Fibroblast of the aortic adventitia (primary cell): ENCODE data around the gene DAPK1. TPM values are rescaled to one million over a fixed set of nuclear protein-coding genes. Genes with fewer than 3 reads are reported as not detected.

ENCODE experiments used
- DNase-seq: peaks from one replicate; pipeline ENCODE4 v3.0.0-alpha.2; 2010; ENCODE audit warnings: low read depth
- H3K4me3 ChIP-seq: 2 replicates; pipeline ENCODE4 v1.5.1; 2011; ENCODE audit warnings: low read depth, mild to moderate bottlenecking, control low read depth, low read length, moderate library complexity
- CTCF ChIP-seq: IDR thresholded peaks from 2 replicates; pipeline ENCODE4 v1.5.1; 2011; ENCODE audit warnings: mild to moderate bottlenecking, low read length, control low read depth, inconsistent platforms; ENCODE audit not compliant: insufficient read depth
- total RNA-seq: library from RNA; depleted of rRNA; stranded (reverse); fragments of >200 nt; gene quantifications from 2 replicates; pipeline ENCODE4 v1.2.3, GENCODE V29; 2012; ENCODE audit warnings: low replicate concordance

DAPK1 gene
- total RNA-seq, 1 donor: 30.9 TPM

GRCh38 chr9:87698069-87698809 is 200.6 kb downstream of the DAPK1 start:
- H3K4me3 ChIP-seq: no peak overlapping the region
- no peak for DNase-seq
- TF ChIP-seq CTCF: no peak

- DNase-seq: no peak
- H3K4me3 ChIP-seq: no peak overlapping the region
- no peak for TF ChIP-seq CTCF
Measured at GRCh38 chr9:87699835-87700234, 202.2 kb downstream of the DAPK1 start.

- no peak for DNase-seq
- H3K4me3 ChIP-seq: no peak overlapping the region
- TF ChIP-seq CTCF: no peak
Measured at GRCh38 chr9:87701491-87701890, 203.8 kb downstream of the DAPK1 start.

GRCh38 chr9:87701931-87702421 is 204.3 kb downstream of the DAPK1 start:
- H3K4me3 ChIP-seq: no peak overlapping the region
- no peak for DNase-seq
- no peak for TF ChIP-seq CTCF

- no peak for DNase-seq
- no peak overlapping the region for H3K4me3 ChIP-seq
- no peak for TF ChIP-seq CTCF
Measured at GRCh38 chr9:87702921-87703320, 205.3 kb downstream of the DAPK1 start.

GRCh38 chr9:87703636-87704276 is 206.1 kb downstream of the DAPK1 start:
- H3K4me3 ChIP-seq: no peak overlapping the region
- DNase-seq: no peak
- no peak for TF ChIP-seq CTCF
